ENCODE measurements around the gene NES. TPM values are rescaled to one million over a fixed set of nuclear protein-coding genes. Genes with fewer than 3 reads are reported as not detected.

NES gene
- total RNA-seq, 1 experiment from 2014 or later: 8.4 TPM

- ChIA-PET RAD21 (ENCODE audit: low non-redundant PET in 1 of 2, low total read pairs in 2 of 2, uncharacterized antibody in 2 of 2, unreplicated experiment in 2 of 2) (no interaction called here), POLR2A (interaction anchor here (1.1 kb wide), 1 partner anchor 10 kb away, joined by 4 read pairs; no protein-coding TSS in a partner anchor), CTCF (interaction anchor here (0.8 kb wide), 1 partner anchor 56 kb away, joined by 3 read pairs; no protein-coding TSS in a partner anchor)
- Histone ChIP-seq H3K9ac (ENCODE audit: low read length) (no peak overlapping the region), H3K4me2 (ENCODE audit: low read length) (no peak overlapping the region), H3K9me2 (ENCODE audit: insufficient read depth) (no peaks in the 10 kb centered on the region), H3K9me3 (ENCODE audit: control insufficient read depth in 1 of 2, insufficient read depth in 1 of 2, low read depth in 1 of 2, low read length in 2 of 2) (no peaks in the 10 kb centered on the region), H3K79me2 (ENCODE audit: insufficient read depth, low read length) (no peaks in the 10 kb centered on the region), H3K4me1 (ENCODE audit: control insufficient read depth in 1 of 2, insufficient read depth in 2 of 2, low read length in 2 of 2) (peaks cover 0 to 11% of the 10 kb centered on the region in 2 experiments; a peak in 2 of 4 replicates), H4K20me1 (ENCODE audit: insufficient read depth) (no peaks in the 10 kb centered on the region), H3K27ac (ENCODE audit: low read depth, low read length) (no peak overlapping the region), H3K4me3 (replicated peaks in 1 of 2; ENCODE audit: low read depth in 1 of 2, low read length in 2 of 2) (no peak overlapping the region), H3K27me3 (ENCODE audit: insufficient read depth, low read length) (no peaks in the 10 kb centered on the region), H2AFZ (ENCODE audit: low read depth, low read length, poor library complexity, severe bottlenecking) (no peak overlapping the region), H3K36me3 (ENCODE audit: control insufficient read depth in 1 of 2, insufficient read depth in 2 of 2, low read length in 2 of 2) (no peaks in the 10 kb centered on the region)
- BruUV-seq (replicated peaks): no TSS peak
- DNase-seq (ENCODE audit: low read depth, low spot score) (no peak), ATAC-seq (no peak)
- TF ChIP-seq YY1 (IDR thresholded peaks at IDR 0.05; ENCODE audit: extremely low read depth, insufficient replicate concordance, low read depth, low read length) (no peak), ATF3 (IDR thresholded peaks at IDR 0.05) (no peak), RAD21 (IDR thresholded peaks at IDR 0.05; ENCODE audit: low read depth) (no peak), FOSL1 (IDR thresholded peaks at IDR 0.05; ENCODE audit: low read depth) (no peak)
- intact Hi-C loops (cut with micrococcal nuclease): no loop called here
Measured at GRCh38 chr1:156670791-156671190, 6.4 kb downstream of the NES start.

GRCh38 chr1:156670359-156670758, 6.8 kb downstream of the NES start:
- no peak overlapping the region for H3K9ac ChIP-seq (ENCODE audit: low read length)
- DNase-seq (ENCODE audit: low read depth, low spot score) (no peak), ATAC-seq (no peak)
- ChIA-PET POLR2A (interaction anchor here (1.1 kb wide), 1 partner anchor 9 kb away, joined by 4 read pairs; no protein-coding TSS in a partner anchor), CTCF (interaction anchor here (0.8 kb wide), 1 partner anchor 56 kb away, joined by 3 read pairs; no protein-coding TSS in a partner anchor), RAD21 (ENCODE audit: low non-redundant PET in 1 of 2, low total read pairs in 2 of 2, uncharacterized antibody in 2 of 2, unreplicated experiment in 2 of 2) (no interaction called here)
- no TSS peak for BruUV-seq (replicated peaks)
- H3K79me2 ChIP-seq (ENCODE audit: insufficient read depth, low read length): no peaks in the 10 kb centered on the region
- H3K9me2 ChIP-seq (ENCODE audit: insufficient read depth): no peaks in the 10 kb centered on the region
- H3K36me3 ChIP-seq (ENCODE audit: control insufficient read depth in 1 of 2, insufficient read depth in 2 of 2, low read length in 2 of 2): no peaks in the 10 kb centered on the region
- no peak overlapping the region for H3K4me3 ChIP-seq (replicated peaks in 1 of 2; ENCODE audit: low read depth in 1 of 2, low read length in 2 of 2)
- intact Hi-C loops (cut with micrococcal nuclease): no loop called here
- no peak overlapping the region for H2AFZ ChIP-seq (ENCODE audit: low read depth, low read length, poor library complexity, severe bottlenecking)
- H3K27me3 ChIP-seq (ENCODE audit: insufficient read depth, low read length): no peaks in the 10 kb centered on the region
- no peaks in the 10 kb centered on the region for H3K9me3 ChIP-seq (ENCODE audit: control insufficient read depth in 1 of 2, insufficient read depth in 1 of 2, low read depth in 1 of 2, low read length in 2 of 2)
- no peaks in the 10 kb centered on the region for H4K20me1 ChIP-seq (ENCODE audit: insufficient read depth)
- H3K4me1 ChIP-seq (ENCODE audit: control insufficient read depth in 1 of 2, insufficient read depth in 2 of 2, low read length in 2 of 2): peaks cover 4 to 14% of the 10 kb centered on the region in 2 experiments; a peak in 3 of 4 replicates
- no peak overlapping the region for H3K27ac ChIP-seq (ENCODE audit: low read depth, low read length)
- no peak overlapping the region for H3K4me2 ChIP-seq (ENCODE audit: low read length)
- no peak for TF ChIP-seq REST (IDR thresholded peaks at IDR 0.05; ENCODE audit: low read depth)
- no peak for TF ChIP-seq YY1 (IDR thresholded peaks at IDR 0.05; ENCODE audit: extremely low read depth, insufficient replicate concordance, low read depth, low read length)
- no peak for TF ChIP-seq SP1 (IDR thresholded peaks at IDR 0.05; ENCODE audit: low read depth)
- no peak for TF ChIP-seq ZFX (IDR thresholded peaks at IDR 0.05)
- no peak for TF ChIP-seq EZH2 (IDR thresholded peaks at IDR 0.05)
- no peak for TF ChIP-seq EGR1 (IDR thresholded peaks at IDR 0.05; ENCODE audit: low read depth)
- TF ChIP-seq ZBTB33 (IDR thresholded peaks at IDR 0.05; ENCODE audit: extremely low read depth, insufficient replicate concordance, low read length): no peak
- no peak for TF ChIP-seq SRF (IDR thresholded peaks at IDR 0.05; ENCODE audit: low read depth)
- TF ChIP-seq CEBPB (IDR thresholded peaks at IDR 0.05; ENCODE audit: low read depth): no peak
- no peak for TF ChIP-seq RAD21 (IDR thresholded peaks at IDR 0.05; ENCODE audit: low read depth)
- no peak for TF ChIP-seq JUND (IDR thresholded peaks at IDR 0.05)
- no peak for TF ChIP-seq EZH2phosphoT487 (IDR thresholded peaks at IDR 0.05; ENCODE audit: borderline replicate concordance)
- no peak for TF ChIP-seq ZNF274 (IDR thresholded peaks at IDR 0.05; ENCODE audit: low read depth, low read length)
- TF ChIP-seq MAX (IDR thresholded peaks at IDR 0.05): no peak
